ENCODE measurements around the gene APOB. TPM values are rescaled to one million over a fixed set of nuclear protein-coding genes. Genes with fewer than 3 reads are reported as not detected.

The APOB gene
- total and polyA plus RNA-seq, 12 donors: 0.22 to 45.4 (median 8.4) TPM

DNA sequence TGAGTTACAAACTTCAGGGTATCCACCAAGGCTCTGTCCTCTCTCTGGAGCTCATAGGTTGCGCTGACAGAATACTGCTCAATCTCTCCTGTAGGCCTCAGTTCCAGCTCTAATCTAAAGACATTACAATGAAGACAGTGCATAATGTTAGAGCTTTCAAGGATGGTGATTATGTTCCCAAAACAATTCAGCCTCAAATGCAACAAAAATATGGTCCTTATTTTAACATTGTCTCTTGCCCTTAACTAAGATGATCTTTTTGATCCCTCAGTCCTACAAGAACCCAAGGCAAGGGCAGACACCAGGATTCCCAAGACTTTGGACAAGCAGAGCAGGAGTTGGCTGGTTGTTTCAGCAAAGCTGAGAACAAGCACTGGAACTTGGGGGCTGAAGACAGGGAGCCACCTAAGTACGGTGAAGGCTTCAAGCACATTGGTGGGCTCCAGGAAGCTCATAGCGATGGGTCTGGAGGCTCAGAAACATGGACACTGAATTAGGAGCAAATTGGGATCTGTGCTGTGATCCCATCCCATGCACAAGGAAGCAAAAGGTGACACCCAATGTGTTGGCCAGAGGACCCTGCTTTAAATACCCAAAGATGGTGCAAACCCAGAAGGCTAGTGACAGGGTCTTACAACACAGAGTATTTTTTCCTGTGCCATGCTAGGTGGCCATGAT lies 24.7 kb downstream of the APOB start:
- Histone ChIP-seq H3K4me1 (no peaks in the 10 kb centered on the region), H3K27ac (no peak overlapping the region), H3K36me3 (peaks cover 0 to 5% (median 0%) of the 10 kb centered on the region in 9 donors), H3K27me3 (no peaks in the 10 kb centered on the region), H3K9me3 (no peaks in the 10 kb centered on the region), H3K4me3 (no peak overlapping the region)
- intact Hi-C loops (cut with DNase I): no loop called here
- no peak for ATAC-seq
- WGBS, 2 donors: 98 to 99% methylated on average over 3 of the region's 3 CpGs
- TF ChIP-seq, protein P1, sequence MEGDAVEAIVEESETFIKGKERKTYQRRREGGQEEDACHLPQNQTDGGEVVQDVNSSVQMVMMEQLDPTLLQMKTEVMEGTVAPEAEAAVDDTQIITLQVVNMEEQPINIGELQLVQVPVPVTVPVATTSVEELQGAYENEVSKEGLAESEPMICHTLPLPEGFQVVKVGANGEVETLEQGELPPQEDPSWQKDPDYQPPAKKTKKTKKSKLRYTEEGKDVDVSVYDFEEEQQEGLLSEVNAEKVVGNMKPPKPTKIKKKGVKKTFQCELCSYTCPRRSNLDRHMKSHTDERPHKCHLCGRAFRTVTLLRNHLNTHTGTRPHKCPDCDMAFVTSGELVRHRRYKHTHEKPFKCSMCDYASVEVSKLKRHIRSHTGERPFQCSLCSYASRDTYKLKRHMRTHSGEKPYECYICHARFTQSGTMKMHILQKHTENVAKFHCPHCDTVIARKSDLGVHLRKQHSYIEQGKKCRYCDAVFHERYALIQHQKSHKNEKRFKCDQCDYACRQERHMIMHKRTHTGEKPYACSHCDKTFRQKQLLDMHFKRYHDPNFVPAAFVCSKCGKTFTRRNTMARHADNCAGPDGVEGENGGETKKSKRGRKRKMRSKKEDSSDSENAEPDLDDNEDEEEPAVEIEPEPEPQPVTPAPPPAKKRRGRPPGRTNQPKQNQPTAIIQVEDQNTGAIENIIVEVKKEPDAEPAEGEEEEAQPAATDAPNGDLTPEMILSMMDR (IDR thresholded peaks at IDR 0.05): no peak
- DNase-seq: no peak

DNA sequence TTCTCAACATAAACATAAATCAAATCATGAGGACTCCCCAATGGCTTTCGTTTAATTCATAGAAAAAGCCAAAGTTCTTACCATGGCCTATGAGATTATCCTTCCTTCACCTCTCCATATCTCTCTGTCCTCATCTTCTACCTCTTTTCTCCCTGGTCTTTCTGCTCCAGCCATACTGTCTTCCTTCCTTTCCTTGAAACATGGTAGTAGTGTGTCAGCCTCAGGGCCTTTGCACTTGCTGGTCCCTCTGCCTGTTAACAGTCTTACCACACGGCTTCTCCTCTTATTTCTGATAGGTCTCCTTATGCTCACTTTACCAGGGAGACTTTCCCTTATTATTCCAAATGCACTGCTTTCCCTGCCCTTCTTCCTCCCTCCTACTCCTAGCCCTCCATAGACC lies 25.6 kb downstream of the APOB start:
- TF ChIP-seq, protein P1 (IDR thresholded peaks at IDR 0.05): no peak
- intact Hi-C loops (cut with DNase I): no loop called here
- Histone ChIP-seq H3K27ac (no peak overlapping the region), H3K9me3 (no peaks in the 10 kb centered on the region), H3K27me3 (peaks cover 0 to 3% (median 0%) of the 10 kb centered on the region in 7 donors), H3K4me3 (no peak overlapping the region), H3K36me3 (peaks cover 0 to 8% (median 0%) of the 10 kb centered on the region in 9 donors), H3K4me1 (no peaks in the 10 kb centered on the region)
- WGBS, 2 donors: 89 to 91% methylated on average over 2 of the region's 2 CpGs
- ATAC-seq (no peak), DNase-seq (no peak)

DNA sequence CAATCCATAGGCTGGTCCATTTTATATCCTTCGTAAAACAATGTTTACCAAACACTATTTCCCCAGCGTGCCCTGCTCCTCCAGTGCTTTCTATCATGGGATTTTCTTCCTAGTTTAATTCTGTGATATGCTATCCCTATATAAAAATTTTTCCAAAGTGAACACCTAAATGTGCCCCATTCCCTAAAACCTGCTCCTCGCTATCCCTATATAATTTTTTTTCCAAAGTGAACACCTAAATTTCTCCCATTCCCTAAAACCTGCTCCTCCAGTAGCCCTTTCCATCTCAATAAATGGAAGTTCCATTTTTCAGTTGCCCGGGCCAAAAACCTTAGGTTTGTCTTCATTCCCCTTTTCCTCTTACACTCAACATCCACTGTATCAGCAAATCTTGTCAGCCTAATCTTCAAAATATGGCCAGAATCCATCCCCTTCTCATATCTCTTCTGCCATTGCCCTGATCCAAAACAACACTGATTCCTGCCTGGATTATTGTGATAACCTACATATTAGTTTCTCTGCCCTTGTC lies 26.1 kb downstream of the APOB start:
- Histone ChIP-seq H3K27ac (no peak overlapping the region), H3K4me1 (no peaks in the 10 kb centered on the region), H3K9me3 (no peaks in the 10 kb centered on the region), H3K36me3 (peaks cover 0 to 5% (median 0%) of the 10 kb centered on the region in 9 donors), H3K4me3 (no peak overlapping the region), H3K27me3 (peaks cover 0 to 4% (median 0%) of the 10 kb centered on the region in 7 donors)
- intact Hi-C loops (cut with DNase I): no loop called here
- TF ChIP-seq, protein P1 (IDR thresholded peaks at IDR 0.05): no peak
- no peak for DNase-seq
- 88% methylated on average over 4 of the region's 4 CpGs for WGBS, 2 donors
- no peak for ATAC-seq

DNA sequence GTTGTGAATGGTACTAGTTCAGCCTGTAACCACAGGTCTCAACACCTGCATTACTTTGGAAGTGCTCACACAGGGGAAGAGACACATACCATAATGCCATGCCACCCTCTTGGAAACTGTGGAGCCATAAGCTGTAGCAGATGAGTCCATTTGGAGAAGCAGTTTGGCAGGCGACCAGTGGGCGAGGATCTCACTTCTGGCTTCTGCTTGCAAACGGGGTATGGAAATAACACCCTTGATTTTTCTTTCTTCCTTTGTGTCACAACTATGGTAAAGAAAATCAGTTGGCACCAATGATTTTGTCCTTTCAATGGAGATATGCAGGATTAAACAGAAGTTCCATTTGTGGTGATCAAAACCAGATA lies 28.6 kb downstream of the APOB start:
- DNase-seq: no peak
- Histone ChIP-seq H3K4me3 (no peak overlapping the region), H3K4me1 (peaks cover 0 to 3% (median 0%) of the 10 kb centered on the region in 9 donors), H3K27me3 (peaks cover 0 to 5% (median 0%) of the 10 kb centered on the region in 7 donors), H3K9me3 (no peaks in the 10 kb centered on the region), H3K36me3 (peaks cover 0 to 5% (median 0%) of the 10 kb centered on the region in 9 donors), H3K27ac (no peak overlapping the region)
- no peak for ATAC-seq
- intact Hi-C loops (cut with DNase I): no loop called here
- 79 to 83% methylated on average over 3 of the region's 3 CpGs for WGBS, 2 donors
- TF ChIP-seq, protein P1 (IDR thresholded peaks at IDR 0.05): no peak
